ENCODE measurements around the gene SLFNL1.

SLFNL1 gene

DNA sequence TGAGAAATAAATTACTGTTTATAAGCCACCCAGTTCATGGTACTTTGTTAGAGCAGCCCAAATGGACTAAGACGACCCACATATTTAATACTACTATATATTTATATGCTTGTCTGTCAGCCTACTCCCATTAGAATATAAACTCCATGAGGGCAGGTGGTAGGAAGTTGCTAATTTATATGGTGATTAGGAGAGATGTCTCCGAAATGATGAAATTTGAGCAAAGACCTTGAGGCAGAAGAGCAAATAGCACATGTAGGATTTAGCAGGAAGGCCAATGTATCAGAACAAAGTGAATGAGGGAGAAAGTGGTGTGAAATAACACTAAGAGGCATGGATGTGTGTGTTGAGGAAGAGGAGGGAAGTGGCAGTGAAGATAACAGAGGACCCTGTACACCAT, 10.6 kb upstream of the SLFNL1 start:
- Histone ChIP-seq H3K36me3 (ENCODE audit: insufficient read depth, low read length) (peaks cover 39% of the 10 kb centered on the region), H3K4me3 (ENCODE audit: low read depth, low read length, poor library complexity, severe bottlenecking) (no peak overlapping the region), H3K4me2 (ENCODE audit: low read length) (no peak overlapping the region), H3F3A (ENCODE audit: insufficient read depth, low read length) (no peaks in the 10 kb centered on the region), H3K9ac (ENCODE audit: low read length) (no peak overlapping the region), H3K4me1 (ENCODE audit: insufficient read depth, low read length, severe bottlenecking) (no peaks in the 10 kb centered on the region), H3K9me3 (ENCODE audit: low read length) (no peaks in the 10 kb centered on the region), H3K27me3 (ENCODE audit: insufficient read depth, low read length) (no peaks in the 10 kb centered on the region), H3K27ac (ENCODE audit: low read depth, low read length, poor library complexity, severe bottlenecking) (no peak overlapping the region), H2AFZ (ENCODE audit: low read length) (no peak overlapping the region), H3K79me2 (ENCODE audit: insufficient read depth, low read length) (no peaks in the 10 kb centered on the region), H4K20me1 (ENCODE audit: insufficient read depth, low read length) (no peaks in the 10 kb centered on the region), H3K9me2 (ENCODE audit: low read depth, low read length) (no peaks in the 10 kb centered on the region)
- TF ChIP-seq EZH2 (IDR thresholded peaks at IDR 0.05; ENCODE audit: borderline replicate concordance, low read length), result no peak
- TF ChIP-seq, protein P1, sequence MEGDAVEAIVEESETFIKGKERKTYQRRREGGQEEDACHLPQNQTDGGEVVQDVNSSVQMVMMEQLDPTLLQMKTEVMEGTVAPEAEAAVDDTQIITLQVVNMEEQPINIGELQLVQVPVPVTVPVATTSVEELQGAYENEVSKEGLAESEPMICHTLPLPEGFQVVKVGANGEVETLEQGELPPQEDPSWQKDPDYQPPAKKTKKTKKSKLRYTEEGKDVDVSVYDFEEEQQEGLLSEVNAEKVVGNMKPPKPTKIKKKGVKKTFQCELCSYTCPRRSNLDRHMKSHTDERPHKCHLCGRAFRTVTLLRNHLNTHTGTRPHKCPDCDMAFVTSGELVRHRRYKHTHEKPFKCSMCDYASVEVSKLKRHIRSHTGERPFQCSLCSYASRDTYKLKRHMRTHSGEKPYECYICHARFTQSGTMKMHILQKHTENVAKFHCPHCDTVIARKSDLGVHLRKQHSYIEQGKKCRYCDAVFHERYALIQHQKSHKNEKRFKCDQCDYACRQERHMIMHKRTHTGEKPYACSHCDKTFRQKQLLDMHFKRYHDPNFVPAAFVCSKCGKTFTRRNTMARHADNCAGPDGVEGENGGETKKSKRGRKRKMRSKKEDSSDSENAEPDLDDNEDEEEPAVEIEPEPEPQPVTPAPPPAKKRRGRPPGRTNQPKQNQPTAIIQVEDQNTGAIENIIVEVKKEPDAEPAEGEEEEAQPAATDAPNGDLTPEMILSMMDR (IDR thresholded peaks at IDR 0.05; ENCODE audit: low read length), result no peak

- Histone ChIP-seq H4K20me1 (ENCODE audit: insufficient read depth, low read length) (no peaks in the 10 kb centered on the region), H3K4me1 (ENCODE audit: insufficient read depth, low read length, severe bottlenecking) (peaks cover 6% of the 10 kb centered on the region), H3K9me2 (ENCODE audit: low read depth, low read length) (no peaks in the 10 kb centered on the region), H3K4me3 (ENCODE audit: low read depth, low read length, poor library complexity, severe bottlenecking) (no peak overlapping the region), H3K36me3 (ENCODE audit: insufficient read depth, low read length) (peaks cover 34% of the 10 kb centered on the region), H3K9me3 (ENCODE audit: low read length) (no peaks in the 10 kb centered on the region), H2AFZ (ENCODE audit: low read length) (no peak overlapping the region), H3K27ac (ENCODE audit: low read depth, low read length, poor library complexity, severe bottlenecking) (no peak overlapping the region), H3K27me3 (ENCODE audit: insufficient read depth, low read length) (no peaks in the 10 kb centered on the region), H3F3A (ENCODE audit: insufficient read depth, low read length) (no peaks in the 10 kb centered on the region), H3K79me2 (ENCODE audit: insufficient read depth, low read length) (no peaks in the 10 kb centered on the region), H3K9ac (ENCODE audit: low read length) (no peak overlapping the region), H3K4me2 (ENCODE audit: low read length) (no peak overlapping the region)
- TF ChIP-seq, protein P1 (IDR thresholded peaks at IDR 0.05; ENCODE audit: low read length), result no peak
- TF ChIP-seq EZH2 (IDR thresholded peaks at IDR 0.05; ENCODE audit: borderline replicate concordance, low read length), result no peak
Measured at GRCh38 chr1:41030872-41031616, 9.5 kb upstream of the SLFNL1 start.

DNA sequence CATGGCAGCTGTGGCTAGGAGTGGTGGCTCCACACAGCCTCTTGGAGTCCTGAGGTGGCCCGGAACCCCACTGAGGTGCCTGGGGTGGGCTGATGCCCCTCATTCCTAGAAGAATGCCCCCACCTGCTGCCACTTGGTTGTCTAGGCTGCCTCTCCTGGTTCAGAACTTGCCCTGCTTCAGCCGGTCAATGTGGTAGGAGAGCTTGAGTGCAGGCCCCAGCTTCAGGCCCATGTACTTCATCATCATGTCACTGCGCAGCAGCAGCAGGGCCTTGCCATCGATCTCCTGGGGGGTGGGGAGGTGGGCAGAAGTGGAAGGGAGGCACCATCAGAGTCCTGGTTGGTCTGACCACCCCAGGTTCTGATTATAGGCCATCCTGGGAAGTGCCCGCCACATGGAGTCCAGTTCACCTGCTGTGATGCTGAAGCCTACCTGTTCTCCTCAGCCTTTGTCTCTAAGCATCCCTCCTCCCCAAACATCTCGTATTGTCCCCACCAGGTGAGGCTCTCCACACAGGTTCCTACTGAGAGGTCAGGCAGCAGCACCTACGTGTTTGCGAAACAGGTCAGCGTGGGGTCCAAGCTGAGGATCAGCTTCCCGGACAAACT, 6.6 kb upstream of the SLFNL1 start:
- Histone ChIP-seq H3K27me3 (ENCODE audit: insufficient read depth, low read length) (no peaks in the 10 kb centered on the region), H3K4me2 (ENCODE audit: low read length) (no peak overlapping the region), H2AFZ (ENCODE audit: low read length) (no peak overlapping the region), H3K27ac (ENCODE audit: low read depth, low read length, poor library complexity, severe bottlenecking) (no peak overlapping the region), H4K20me1 (ENCODE audit: insufficient read depth, low read length) (no peaks in the 10 kb centered on the region), H3K4me3 (ENCODE audit: low read depth, low read length, poor library complexity, severe bottlenecking) (no peak overlapping the region), H3F3A (ENCODE audit: insufficient read depth, low read length) (no peaks in the 10 kb centered on the region), H3K79me2 (ENCODE audit: insufficient read depth, low read length) (no peaks in the 10 kb centered on the region), H3K4me1 (ENCODE audit: insufficient read depth, low read length, severe bottlenecking) (peaks cover 15% of the 10 kb centered on the region), H3K36me3 (ENCODE audit: insufficient read depth, low read length) (peaks cover 29% of the 10 kb centered on the region), H3K9me3 (ENCODE audit: low read length) (no peaks in the 10 kb centered on the region), H3K9me2 (ENCODE audit: low read depth, low read length) (no peaks in the 10 kb centered on the region), H3K9ac (ENCODE audit: low read length) (no peak overlapping the region)
- no peak for TF ChIP-seq EZH2 (IDR thresholded peaks at IDR 0.05; ENCODE audit: borderline replicate concordance, low read length)
- TF ChIP-seq, protein P1 (IDR thresholded peaks at IDR 0.05; ENCODE audit: low read length), result no peak
